IPS-18a (cell line): ENCODE data around the gene PIGT.
A peak's percentile ranks its signal among the peaks of the same experiment; 100 is the strongest.

Experiments
- H3K27ac ChIP-seq: one replicate; pipeline ENCODE4 v1.5.1; 2013; ENCODE audit warnings: low read length
- H3K27me3 ChIP-seq: one replicate; pipeline ENCODE4 v1.6.1; 2013; ENCODE audit warnings: mild to moderate bottlenecking, low read length; ENCODE audit not compliant: control insufficient read depth, insufficient read depth
- H3K36me3 ChIP-seq: one replicate; pipeline ENCODE4 v1.6.1; 2013; ENCODE audit warnings: low read depth, low read length; ENCODE audit not compliant: control insufficient read depth
- H3K4me1 ChIP-seq: one replicate; pipeline ENCODE4 v1.6.1; 2013; ENCODE audit warnings: low read depth, low read length; ENCODE audit not compliant: control insufficient read depth
- H3K4me3 ChIP-seq: one replicate; pipeline ENCODE4 v1.5.1; 2013; ENCODE audit warnings: low read length
- H3K9ac ChIP-seq: one replicate; pipeline ENCODE4 v1.6.1; 2013; ENCODE audit warnings: mild to moderate bottlenecking, low read length, moderate library complexity
- H3K9me3 ChIP-seq: one replicate; pipeline ENCODE4 v1.6.1; 2013; ENCODE audit warnings: low read depth, low read length; ENCODE audit not compliant: control insufficient read depth

The PIGT gene

DNA sequence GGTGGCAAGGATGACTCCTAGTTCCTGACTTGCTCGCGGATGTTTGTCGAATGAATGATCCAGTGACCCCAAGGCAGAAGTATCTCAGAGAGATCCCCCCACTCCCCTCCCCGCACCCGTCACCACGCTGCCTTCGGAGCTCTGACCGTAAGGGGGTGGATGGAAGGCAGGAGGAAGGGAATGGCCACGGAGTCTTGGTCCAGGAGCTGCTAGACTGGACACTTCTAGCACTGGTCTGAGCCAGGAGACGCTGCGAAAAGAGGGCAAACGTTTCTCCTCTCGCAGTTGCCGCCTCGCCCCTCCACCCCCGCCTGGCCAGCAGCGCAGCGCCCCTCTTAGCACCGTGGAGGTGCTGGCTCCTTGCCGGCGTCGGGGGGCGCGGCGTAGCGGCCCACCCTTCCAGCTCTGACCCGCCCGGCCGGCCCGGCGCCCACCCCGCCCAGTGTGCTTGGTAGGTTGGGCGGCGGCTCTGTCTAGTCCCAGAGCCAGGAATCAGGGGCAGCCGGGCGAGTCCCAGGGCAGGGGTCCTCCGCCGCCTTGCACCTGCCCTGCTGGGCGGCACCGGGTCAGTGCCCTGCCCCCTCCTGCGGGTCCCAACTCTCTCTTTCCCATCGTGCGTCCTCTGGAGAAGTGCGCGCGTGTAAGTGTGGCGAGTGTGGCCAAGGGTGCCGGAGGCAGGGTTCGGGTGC lies 10.2 kb upstream of the PIGT start:
- Histone ChIP-seq H3K4me1 (no peaks in the 10 kb centered on the region), H3K9me3 (peaks cover 5% of the 10 kb centered on the region), H3K27me3 (peaks cover 43% of the 10 kb centered on the region), H3K36me3 (peaks cover 21% of the 10 kb centered on the region), H3K4me3 (peak overlapping the region; percentile 88), H3K27ac (no peak overlapping the region), H3K9ac (peak overlapping the region; percentile 79)

DNA sequence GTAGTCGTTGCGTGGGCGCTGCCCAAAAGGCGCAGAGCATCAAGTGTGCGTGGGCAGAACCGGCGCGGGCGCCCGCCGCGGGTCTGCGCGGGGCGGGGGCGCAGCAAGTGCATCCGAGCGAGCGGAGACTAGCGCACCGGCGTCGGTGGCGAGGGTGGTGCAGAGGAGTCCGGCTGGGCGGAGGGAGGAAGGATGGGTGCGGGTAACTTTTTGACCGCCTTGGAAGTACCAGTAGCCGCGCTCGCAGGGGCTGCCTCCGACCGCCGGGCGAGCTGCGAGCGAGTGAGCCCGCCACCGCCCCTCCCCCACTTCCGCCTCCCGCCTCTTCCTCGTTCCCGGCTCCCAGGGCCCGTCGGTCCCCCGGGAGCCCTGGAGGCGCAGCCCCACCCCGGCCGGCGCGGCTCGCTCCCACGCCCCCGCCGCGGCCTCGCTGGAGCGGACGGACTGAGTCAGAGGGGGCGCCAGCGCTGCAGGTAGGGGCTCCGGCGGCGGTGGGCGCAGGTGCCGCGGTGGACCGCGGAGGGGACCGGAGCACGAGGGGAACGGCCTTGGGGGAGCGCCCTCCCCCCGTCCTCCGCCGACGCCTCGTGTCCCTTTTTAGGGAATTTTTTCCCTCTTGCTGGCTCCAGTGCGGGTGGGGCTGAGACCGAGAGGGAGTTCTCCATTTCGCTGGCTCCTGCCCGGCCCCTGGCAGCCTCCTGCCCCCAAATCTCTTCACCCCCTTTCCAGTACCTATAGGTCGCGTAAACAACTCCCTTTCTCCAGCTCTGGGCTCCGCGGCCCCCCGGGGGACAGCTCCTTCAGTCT lies 9.5 kb upstream of the PIGT start:
- Histone ChIP-seq H3K36me3 (peaks cover 25% of the 10 kb centered on the region), H3K27me3 (peaks cover 43% of the 10 kb centered on the region), H3K27ac (no peak overlapping the region), H3K9me3 (no peaks in the 10 kb centered on the region), H3K4me3 (peak overlapping the region; percentile 88), H3K4me1 (no peaks in the 10 kb centered on the region), H3K9ac (peak overlapping the region; percentile 79)

DNA sequence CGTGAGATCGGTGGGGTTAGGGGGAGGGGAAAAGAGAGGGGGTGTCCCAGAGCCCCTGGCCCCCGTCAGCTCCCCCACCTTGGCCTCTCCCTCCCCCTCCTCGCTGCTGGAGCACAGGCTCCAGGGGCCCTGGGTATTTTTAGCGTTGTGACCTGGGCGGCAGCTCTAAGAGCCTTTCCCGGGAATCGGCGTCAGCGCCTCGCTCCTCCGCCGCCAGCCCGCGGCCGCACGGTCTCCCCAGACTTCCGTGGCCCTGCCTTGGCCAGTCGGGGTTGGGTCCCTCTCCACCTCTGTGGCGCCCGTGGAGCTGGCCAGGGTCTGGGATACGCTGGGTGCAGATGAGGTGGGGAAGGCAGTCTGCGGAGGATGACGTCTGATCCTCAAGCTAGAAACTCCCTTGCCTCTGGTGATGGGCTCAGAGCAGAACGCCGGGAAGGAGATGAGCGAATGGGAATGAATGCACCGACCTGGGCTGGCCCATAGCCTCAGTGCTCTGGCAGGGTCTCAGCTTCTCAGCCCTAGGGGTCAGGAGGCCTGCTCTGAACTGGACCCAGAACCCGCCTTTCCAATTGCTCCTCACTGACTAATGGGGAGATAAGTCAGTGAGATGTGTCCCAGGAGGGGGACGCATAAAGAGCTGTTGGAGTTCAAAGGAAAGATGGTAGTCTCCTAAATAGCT lies 8.7 kb upstream of the PIGT start:
- Histone ChIP-seq H3K4me3 (peak overlapping the region; percentile 88), H3K36me3 (peaks cover 25% of the 10 kb centered on the region), H3K9ac (peak overlapping the region; percentile 79), H3K27me3 (peaks cover 43% of the 10 kb centered on the region), H3K27ac (no peak overlapping the region), H3K9me3 (no peaks in the 10 kb centered on the region), H3K4me1 (no peaks in the 10 kb centered on the region)

DNA sequence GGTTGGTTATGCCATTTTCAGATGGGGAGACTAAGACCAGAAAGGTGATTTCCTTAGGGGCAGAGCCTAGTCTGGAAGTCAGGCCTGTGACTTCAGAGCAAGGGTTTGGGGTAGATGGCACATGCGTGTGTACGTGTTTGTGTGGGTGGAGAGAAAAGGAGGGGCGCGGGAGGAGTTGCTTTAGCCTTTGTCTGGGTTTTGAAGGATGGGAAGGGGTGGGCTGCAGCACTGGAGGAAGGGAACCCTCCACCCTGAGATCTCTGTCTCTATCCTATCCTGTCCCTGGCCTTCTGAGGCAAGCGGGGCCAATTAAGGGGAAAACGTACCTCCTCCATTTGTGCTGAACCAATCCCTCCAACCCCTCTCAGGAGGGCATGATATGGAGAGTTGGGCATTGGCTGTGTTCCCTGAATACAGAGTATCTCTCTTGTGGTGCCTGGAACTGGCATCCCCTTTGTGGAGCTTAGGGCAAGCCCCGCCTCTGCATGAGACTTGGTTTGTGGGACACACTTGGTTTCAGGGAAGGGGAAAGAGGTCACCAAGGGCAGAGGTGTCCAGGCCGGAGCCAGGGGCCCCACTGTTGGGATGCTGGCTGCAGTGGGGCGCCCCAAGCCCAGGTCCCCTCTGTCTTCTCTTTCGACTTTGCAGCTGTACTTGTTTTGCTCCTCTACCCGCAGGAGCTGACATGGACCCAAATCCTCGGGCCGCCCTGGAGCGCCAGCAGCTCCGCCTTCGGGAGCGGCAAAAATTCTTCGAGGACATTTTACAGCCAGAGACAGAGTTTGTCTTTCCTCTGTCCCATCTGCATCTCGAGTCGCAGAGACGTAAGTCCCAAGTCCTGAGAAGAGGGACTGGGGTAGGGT lies 7.9 kb upstream of the PIGT start, which contains the start of gene DBNDD2:
Gene DBNDD2, plus strand, starts transcription at position 507 of the 863 bp plus-strand sequence. Its CDS starts 179 bp downstream, at position 686.
- peak within 1 kb of the TSS; percentile 79 for H3K9ac ChIP-seq

DNA sequence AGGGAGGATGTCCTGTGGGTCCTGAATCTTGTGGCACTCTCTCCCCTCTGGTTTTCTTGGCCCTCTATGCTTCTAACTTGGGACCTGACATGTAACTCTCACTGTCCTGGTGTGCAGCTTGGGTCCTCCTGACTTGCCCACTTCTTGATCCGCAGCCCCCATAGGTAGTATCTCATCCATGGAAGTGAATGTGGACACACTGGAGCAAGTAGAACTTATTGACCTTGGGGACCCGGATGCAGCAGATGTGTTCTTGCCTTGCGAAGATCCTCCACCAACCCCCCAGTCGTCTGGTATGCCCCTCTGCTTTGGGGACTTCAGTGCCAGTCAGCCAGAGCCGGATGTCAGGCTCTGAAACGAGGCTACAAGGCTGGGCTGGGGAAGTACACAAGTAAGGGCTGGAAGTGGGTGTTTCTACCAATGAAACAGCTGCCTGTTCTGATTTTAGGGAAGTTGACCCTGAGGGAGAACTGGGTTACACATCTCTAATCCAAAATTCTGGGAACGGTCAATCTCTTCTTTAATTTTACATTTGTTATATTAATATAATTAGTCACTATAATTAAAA lies 7.2 kb upstream of the PIGT start:
- Histone ChIP-seq H3K27me3 (peaks cover 40% of the 10 kb centered on the region), H3K4me1 (no peaks in the 10 kb centered on the region), H3K9ac (no peak overlapping the region), H3K4me3 (no peak overlapping the region), H3K9me3 (no peaks in the 10 kb centered on the region), H3K36me3 (peaks cover 25% of the 10 kb centered on the region), H3K27ac (no peak overlapping the region)

More for the DNA sequence above, 7.9 kb upstream of the PIGT start, which contains the start of gene DBNDD2:
- H3K27ac ChIP-seq: no peak within 1 kb of the TSS
- H3K36me3 ChIP-seq: peaks cover 25% of the 10 kb centered on the region
- peaks cover 43% of the 10 kb centered on the region for H3K27me3 ChIP-seq
- H3K9me3 ChIP-seq: no peaks in the 10 kb centered on the region
- no peaks in the 10 kb centered on the region for H3K4me1 ChIP-seq
- H3K4me3 ChIP-seq: peak within 1 kb of the TSS; percentile 88

DNA sequence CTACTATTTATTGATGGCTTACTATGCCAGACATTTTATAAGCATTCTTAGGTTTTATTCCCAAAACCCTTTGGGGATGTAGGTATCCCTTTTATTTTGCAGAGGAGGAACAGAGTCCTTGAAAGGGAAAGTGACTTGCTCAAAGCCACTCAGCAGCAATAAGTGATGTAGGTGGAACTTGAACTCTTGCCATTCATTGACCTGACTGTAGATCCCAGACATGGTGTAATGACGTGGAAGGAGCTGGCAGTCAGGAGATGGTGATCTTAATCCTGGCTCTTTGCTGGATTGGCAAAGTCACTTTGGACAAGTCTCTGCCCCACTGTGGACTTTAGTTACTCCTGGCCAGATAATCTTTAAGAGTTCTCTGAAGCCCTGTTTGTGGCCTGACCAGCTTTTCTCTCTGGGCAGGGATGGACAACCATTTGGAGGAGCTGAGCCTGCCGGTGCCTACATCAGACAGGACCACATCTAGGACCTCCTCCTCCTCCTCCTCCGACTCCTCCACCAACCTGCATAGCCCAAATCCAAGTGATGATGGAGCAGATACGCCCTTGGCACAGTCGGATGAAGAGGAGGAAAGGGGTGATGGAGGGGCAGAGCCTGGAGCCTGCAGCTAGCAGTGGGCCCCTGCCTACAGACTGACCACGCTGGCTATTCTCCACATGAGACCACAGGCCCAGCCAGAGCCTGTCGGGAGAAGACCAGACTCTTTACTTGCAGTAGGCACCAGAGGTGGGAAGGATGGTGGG lies 6.2 kb upstream of the PIGT start:
- H3K27me3 ChIP-seq: peaks cover 30% of the 10 kb centered on the region
- H3K4me1 ChIP-seq: no peaks in the 10 kb centered on the region
- H3K36me3 ChIP-seq: peaks cover 25% of the 10 kb centered on the region
- H3K9ac ChIP-seq: no peak overlapping the region
- H3K4me3 ChIP-seq: no peak overlapping the region
- H3K27ac ChIP-seq: no peak overlapping the region
- H3K9me3 ChIP-seq: no peaks in the 10 kb centered on the region

DNA sequence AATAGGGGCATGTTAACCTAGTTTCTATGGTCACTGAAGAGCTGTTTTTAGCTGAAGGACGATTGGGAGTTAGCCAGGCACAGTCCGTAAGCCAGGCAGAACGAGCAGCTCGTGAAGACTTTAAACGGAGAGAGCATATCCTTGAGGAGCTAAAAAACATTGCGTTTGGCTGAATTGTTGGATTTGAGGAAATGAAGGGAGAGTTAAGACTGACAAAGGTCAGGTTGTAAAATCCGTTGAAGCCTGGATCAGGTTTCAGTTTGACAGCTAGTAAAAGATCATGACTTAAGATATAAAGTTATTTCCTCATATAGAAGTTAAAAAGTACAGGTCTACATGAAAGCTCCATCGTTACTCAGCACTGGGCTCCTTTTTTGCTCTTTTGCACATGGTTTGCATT lies 5.1 kb upstream of the PIGT start:
- H3K36me3 ChIP-seq: peaks cover 25% of the 10 kb centered on the region
- H3K9ac ChIP-seq: no peak overlapping the region
- H3K9me3 ChIP-seq: no peaks in the 10 kb centered on the region
- peaks cover 3% of the 10 kb centered on the region for H3K4me1 ChIP-seq
- H3K4me3 ChIP-seq: no peak overlapping the region
- H3K27me3 ChIP-seq: peaks cover 18% of the 10 kb centered on the region
- no peak overlapping the region for H3K27ac ChIP-seq

DNA sequence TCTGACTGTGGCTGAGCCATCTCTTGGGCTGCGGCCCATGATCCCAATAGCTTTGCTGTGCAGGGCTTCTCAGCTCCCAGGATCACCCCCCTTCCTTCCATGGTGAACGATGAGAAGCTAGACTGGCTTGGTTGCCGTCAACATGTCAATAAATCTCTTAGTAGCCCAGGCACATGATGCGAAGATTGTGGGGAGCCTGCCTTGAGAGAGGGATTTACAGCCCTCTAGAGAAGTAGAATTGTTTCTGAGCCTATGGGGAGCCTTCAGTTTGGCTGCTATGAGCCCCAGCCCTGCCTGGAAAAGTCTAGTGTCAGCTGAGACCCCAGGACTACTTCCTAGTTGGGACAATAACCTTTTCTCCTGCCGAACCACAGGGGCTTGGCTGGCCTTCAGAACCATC lies 3.3 kb upstream of the PIGT start:
- no peak overlapping the region for H3K4me3 ChIP-seq
- H3K27me3 ChIP-seq: peaks cover 4% of the 10 kb centered on the region
- peaks cover 25% of the 10 kb centered on the region for H3K36me3 ChIP-seq
- no peak overlapping the region for H3K27ac ChIP-seq
- peaks cover 3% of the 10 kb centered on the region for H3K4me1 ChIP-seq
- H3K9me3 ChIP-seq: no peaks in the 10 kb centered on the region
- no peak overlapping the region for H3K9ac ChIP-seq

DNA sequence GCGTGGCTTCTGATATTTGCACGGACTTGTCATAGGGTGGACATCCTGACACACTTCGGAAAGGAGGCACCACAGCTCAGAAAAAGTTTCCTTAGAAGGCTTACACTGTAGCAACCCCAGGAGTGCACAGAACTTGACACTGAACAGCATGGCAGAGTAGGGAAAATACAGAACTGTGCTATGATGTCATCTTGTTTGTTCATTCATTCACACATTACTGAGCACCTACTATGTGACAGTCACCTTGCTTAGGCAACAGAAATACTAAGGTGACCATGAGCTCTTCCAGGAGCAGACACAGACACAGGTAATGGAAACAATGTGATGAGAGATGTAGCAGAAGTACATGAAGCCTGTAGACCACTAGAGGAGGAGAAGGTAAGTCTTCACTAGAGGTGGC lies 2.5 kb upstream of the PIGT start:
- Histone ChIP-seq H3K9ac (no peak overlapping the region), H3K27me3 (no peaks in the 10 kb centered on the region), H3K27ac (no peak overlapping the region), H3K9me3 (no peaks in the 10 kb centered on the region), H3K4me1 (peaks cover 3% of the 10 kb centered on the region), H3K4me3 (no peak overlapping the region), H3K36me3 (peaks cover 23% of the 10 kb centered on the region)

DNA sequence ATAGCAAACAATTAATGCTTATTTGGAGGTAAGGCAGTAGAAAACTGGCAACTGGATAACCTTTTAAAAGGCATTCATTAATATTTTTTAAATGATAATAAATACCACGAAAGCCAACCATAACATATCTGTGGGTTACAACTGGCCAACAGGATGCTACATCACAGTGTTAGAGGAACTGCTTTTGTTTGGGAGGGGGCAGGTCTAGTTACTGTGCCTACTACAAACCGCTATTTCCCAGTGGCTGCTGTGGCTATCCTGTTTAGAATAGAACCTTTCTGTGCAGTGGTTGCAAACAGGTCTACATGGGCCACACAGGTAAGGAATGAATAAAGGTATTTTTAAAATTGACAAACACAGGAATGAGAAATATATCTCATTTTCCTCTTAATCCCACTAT lies 976 bp downstream of the PIGT start:
- Histone ChIP-seq H3K9me3 (no peaks in the 10 kb centered on the region), H3K27ac (no peak overlapping the region), H3K9ac (no peak overlapping the region), H3K4me1 (peaks cover 3% of the 10 kb centered on the region), H3K27me3 (no peaks in the 10 kb centered on the region), H3K4me3 (peak overlapping the region; percentile 87), H3K36me3 (peaks cover 28% of the 10 kb centered on the region)
